HG02759 (cell line): ENCODE measurements around the gene APIP.
"Not testable (repeated sequence)": the region's sequence is repeated elsewhere in the genome, so short reads cannot be mapped to it uniquely, and the experiment has no call there.

Experiments
- ATAC-seq: cut with Tn5 transposase; IDR thresholded peaks from one replicate; pipeline ENCODE4 v1.9.1; 2021; ENCODE audit warnings: mild to moderate bottlenecking, moderate library complexity; ENCODE audit not compliant: unreplicated experiment

Gene APIP

DNA sequence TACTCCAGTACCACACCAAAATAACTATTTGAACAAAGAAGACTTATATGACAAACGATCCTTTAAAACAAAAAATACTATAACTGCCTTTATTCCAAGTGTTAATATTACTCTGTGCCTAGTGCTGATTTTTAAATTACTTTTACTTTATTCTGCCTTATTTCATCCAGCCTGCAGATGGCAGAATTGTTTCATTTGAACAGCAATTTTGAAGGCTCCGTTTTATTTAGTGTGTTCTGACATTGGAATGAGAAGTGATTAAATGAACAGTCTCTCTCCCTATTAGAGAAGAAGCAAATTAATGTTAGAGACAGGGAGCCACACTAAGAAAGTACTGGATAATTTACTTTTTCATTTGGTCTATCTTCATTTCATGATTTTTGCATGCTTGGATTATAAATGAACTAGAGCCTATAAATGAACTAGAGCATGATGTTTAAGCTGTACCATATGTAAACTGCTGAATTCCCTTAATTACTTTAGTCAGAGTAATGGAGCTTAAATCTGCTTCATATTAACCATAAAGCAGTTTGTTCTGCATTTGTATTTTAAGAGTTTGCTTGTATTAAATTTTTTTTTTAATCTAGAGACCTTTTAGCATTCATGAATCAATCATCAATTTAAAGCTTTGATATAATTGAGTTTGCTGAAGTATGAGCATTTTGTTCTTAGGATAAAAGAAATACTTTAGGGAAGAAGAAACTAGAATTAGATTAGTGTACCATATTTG lies 10.1 kb upstream of the APIP start:
- peak; percentile 40 for ATAC-seq

DNA sequence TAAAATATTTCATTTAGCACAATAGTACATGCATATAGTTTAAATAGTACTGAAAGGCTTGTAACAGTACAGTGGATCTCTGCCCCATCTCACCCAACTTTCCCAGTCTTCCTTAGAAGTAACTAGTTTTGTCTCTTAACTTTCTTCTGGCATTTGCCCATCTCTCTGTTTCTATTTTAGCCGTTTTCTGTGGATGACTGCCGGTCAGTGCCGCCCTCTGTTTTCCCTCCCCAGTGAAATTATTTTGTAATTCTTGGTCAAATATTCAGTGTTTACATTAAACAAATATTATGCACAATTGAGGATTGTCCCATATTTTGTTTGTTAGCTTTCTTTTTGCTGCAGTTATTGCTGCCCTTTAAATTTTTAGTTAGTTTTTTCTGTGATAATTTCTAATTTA lies 8.5 kb upstream of the APIP start:
- ATAC-seq = no peak

DNA sequence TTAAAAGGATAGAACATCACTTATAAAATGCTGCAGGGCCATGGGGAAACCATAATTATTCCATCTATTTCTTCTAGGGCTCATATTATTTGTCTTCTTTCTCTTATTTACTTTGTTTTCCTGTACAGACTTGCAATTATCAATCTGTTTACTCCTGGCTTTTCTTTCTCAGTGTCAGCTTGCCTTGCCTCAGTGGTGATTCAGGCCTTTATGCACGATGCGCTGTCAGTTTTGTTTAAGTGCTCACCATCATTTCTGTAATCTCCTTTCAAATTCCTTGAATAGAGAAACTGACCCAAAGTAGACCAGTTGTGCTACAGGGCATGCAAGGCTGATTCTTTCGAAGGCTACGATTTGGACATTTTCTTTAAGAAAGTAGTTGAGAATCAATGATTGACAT lies 5.0 kb upstream of the APIP start:
- ATAC-seq = no peak

DNA sequence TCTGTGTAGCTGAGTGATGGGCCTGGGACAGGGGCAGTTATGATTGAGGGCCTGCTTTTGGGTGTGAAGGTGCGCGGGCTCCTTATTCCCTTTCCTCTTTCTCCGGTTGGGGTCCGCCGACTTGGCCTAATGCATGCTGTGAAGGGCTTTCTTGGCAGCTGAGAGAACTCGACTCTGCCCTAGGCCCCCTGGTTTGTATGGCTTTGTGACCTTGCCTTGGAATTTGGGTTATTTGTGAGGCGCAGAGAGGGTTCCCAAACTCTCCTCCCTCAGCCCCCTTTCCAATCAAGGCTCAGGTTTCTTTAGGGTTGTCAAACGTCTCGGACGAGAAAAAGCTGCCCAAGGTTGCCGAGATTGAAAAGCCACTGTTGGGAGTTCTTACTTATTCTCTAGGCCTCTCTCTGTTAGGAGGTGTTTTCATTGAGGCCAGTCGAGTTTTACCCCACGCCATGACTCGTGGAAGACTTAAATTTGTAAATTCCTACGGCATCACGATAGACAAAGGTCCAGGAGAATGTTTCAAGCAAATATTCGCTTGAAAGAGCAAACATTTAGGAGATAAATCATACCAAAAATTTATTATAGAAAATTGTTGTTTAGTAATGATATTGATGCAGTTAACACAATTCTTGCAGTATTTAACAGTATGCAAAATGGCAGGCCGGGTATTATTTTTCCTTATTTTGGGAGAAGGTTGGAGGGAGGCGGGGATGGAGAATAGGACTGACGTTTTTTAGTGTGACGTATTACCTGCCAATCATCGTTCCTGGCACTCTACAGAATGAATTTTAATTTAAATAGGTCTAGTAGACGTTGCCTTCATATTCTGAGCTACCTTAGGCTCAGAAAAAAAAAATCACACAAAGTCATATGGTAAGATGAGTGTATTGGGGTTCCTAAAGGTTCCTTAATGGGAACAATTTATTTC lies 928 bp upstream of the APIP start:
- ATAC-seq = no peak

DNA sequence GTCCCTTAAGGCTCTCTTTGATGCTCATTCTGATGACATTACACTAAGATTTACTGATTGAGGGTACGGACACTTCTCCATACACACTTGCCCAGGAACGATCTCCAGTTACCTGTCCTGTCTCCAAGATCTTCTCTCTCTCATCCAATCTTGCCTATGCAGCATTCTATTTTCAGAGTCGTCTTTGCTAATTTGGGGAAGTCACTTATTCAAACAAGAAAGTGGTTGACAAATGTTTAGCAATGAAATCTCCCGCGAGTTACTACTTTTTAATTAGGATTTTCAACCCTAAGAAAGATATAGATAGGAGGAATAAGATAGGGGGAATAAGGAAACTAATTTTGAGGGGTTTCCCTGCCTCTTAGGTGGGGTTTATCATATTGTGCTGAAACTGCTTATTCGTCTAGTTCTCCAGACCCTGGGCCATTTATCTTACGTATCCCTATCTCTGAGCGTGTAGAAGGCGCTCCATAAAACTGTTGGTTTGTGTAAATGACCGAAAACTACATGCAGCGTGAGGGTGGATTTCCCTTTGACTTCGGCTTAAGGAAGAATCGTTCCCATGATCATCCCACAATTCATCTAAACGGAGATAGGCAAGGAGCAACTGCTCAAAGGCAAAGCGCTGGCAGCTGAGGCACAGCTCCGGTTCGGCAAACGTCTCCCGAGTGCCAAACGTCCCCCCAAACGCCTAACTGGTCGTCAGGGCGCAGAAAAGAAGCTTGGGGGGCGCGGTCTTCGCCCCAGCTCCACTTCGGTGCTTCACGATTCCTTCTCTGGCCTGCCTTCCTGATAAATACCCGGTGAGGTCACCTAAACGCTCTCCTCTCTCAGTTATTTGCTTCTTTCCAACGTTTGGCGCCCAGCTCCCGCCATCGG lies 804 bp downstream of the APIP start:
- peak; percentile 2 for ATAC-seq

DNA sequence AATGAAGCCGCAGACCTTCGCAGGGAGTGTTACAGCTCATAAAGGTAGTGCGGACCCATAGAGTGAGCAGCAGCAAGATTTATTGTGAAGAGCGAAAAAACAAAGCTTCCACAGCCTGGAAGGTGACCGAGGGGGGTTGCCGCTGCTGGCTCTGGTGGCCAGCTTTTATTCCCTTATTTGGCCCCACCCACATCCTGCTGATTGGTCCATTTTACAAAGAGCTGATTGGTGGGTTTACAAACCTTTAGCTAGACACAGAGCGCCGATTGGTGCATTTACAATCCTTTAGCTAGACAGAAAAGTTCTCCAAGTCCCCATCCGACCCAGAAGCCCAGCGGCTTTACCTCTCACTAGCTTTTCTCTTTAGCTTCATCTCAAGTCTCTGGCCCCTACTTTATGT lies 2.6 kb downstream of the APIP start:
- ATAC-seq = not testable (repeated sequence)

DNA sequence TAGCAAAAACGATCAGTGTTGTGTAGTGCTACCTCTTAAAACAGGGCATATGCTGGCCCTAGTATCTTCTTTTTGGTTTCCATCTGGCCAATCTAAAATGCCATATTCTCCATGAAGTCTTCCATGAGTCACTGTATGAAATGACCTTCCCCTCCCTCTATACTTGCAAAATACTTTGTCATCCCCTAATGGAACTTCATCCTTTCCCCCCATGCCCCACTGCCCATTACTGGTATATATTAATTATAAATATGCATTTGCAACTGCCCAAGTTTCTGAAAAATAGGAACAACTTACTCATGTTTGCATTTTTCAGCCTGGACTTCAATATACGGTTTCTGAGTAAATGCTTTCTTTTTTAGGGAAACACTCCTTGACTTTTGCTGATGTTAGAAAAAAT lies 4.5 kb downstream of the APIP start:
- ATAC-seq = no peak

DNA sequence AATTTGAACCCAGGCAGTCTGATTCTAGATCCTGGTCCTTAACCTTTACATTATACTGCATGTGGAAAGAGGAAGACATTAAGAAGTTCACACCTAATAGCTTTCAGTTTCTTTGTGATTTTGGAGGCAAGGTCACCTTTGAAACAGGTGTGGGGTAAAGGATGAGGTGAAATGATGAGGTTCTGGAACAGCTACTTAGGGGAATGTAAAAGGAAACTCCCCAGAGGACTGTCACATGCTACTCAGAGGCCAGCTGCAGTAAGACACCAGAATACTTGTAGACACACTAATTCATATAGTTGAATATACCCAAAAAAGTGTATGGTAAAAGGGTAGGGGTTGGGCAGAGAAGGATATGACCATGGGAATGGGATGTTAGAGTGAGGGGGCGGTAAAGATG lies 5.4 kb downstream of the APIP start:
- ATAC-seq = peak; percentile 59

DNA sequence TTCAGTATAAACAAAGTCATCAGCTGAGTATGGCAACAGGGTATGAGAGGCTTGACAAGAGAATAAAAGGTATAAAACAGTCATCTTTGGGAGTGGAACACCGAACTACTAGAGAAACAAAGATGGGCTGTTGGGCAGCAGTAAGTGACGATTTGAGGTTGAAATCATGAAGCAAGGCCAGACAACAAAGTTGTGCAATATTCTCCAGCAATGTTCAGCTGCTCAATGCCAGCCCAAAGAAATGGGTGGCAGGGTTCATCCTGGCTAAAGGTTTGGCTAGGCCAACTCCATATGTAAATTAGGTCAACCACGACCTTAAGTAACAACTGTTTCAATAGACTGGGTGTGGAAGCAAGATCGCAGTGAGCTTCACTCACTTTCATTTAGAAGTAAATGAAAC lies 6.2 kb downstream of the APIP start:
- no peak for ATAC-seq

DNA sequence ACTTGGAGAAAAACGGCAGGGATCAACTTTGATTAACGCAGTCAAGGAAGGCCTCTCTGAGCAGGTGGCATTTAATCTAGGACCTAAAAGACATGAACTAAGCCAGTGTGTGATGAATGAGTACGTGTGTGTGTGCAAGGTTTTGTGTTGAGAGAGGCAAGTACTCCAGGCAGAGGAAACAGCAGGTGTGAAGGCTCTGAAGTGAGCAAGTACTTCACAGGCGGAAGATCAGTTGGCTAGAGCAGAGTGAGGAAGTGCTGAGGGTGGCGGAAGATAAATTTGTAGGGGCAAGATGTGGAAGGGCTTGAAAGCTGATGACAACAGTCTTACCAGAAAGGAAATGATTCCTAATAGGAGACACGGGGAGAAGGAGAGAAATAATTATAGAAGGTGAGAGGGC lies 6.8 kb downstream of the APIP start:
- no peak for ATAC-seq

DNA sequence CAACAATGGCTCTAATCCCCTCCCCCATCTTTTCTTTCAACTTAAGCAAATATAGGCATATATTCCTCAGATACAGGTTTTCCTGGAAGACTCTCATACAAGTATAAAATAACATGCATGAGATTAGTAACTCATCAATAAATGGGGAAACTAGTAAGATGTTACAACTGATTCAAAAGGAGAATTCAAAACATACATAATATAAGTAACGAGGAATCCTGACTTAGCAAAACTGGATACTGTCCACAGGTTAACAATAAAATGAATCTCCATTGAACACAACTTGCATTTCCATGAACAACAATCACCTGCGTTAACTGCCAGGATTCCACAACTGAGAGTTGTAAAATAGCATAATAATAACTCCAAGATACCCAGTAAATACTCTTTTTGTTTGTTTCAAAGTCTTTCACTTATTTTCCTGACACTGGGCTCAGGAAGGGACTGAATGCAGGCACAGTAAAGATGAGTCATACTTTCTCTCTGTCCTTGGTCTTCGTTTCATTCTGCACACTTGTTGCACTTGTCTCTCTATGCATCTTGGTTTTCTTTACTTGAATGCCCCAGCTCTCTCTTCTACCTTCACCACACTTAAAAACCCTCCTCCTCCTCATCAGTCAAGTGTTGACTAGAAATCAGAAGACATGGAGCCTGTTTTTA lies 8.1 kb downstream of the APIP start:
- peak; percentile 62 for ATAC-seq

DNA sequence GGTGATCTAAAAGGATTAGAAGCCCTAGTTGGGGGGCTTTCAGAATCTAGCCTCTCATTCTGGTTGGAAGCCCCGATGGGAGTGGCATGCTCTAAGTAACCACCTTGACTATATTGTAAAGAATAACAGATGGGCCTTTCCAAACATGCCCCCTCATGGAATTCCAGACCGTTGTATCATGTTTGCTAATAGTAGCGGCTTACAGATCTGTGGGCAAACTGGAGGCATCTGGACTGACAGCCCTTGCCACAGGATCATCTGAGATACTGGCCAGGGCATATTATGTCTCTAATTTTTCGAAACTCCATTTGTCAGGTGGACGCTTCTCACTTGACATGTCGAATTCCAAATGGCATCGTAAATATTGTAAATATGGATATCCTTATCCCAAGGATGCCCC lies 10.5 kb downstream of the APIP start:
- no peak for ATAC-seq

DNA sequence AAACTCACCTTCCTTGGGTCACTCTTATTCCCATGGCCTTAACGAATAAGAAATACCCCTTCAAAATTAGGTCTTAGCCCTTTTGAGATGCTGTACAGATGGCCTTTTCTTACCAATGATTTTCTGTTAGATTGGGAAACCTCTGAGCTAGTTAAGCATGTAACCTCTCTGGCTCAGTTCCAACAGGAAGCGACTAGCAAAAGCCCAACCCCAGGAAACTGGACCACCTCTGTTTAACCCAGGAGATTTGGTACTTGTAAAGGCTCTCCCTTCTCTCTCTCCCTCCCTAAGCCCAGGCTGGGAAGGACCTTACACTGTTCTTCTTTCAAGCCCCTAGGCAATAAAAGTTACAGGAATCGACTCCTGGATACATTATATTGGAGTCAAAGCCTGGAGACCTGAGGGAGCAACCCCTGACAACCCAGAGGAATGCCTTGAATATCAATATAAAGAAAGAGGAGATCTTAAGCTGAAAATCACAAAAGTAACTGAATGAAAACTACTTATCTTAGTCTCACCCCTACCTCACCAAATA lies 11.7 kb downstream of the APIP start:
- ATAC-seq = no peak

DNA sequence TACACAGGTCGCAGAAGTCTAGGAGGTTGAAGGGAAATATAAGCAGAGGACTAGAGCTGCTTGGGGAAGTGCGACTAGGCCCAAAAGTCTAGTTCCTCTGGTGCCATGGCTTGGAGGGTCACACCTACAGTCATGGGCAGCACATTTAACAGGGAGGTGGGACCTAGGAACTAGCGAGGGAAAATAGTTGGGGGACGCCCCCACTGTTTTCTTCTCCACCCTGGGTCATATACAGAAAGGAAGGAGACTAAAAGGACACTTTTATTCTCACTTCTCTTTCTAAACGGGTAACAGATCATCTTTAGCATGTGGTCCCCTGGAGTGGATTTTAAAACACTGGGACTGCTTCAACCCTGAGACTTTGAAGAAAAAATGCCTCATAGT lies 16.6 kb downstream of the APIP start:
- ATAC-seq = no peak

DNA sequence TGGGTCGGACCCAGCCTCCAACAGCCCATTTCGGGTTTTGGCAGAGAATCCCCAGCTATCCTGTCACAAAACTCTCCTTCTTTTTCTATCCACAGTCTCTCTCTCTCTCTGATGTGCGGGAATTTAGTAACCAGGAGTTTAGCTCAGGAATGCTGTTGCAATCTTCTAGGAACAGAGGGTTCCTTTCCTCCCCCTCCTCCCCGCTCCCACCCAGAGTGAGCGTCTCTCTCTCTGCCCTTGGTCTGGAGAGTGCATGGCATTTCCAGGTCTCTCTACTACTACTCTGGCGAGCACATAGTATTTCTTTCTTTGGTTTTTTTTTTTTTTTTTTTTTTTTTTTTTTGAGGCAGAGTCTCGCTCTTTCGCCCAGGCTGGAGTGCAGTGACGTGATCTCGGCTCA lies 17.7 kb downstream of the APIP start:
- no peak for ATAC-seq

DNA sequence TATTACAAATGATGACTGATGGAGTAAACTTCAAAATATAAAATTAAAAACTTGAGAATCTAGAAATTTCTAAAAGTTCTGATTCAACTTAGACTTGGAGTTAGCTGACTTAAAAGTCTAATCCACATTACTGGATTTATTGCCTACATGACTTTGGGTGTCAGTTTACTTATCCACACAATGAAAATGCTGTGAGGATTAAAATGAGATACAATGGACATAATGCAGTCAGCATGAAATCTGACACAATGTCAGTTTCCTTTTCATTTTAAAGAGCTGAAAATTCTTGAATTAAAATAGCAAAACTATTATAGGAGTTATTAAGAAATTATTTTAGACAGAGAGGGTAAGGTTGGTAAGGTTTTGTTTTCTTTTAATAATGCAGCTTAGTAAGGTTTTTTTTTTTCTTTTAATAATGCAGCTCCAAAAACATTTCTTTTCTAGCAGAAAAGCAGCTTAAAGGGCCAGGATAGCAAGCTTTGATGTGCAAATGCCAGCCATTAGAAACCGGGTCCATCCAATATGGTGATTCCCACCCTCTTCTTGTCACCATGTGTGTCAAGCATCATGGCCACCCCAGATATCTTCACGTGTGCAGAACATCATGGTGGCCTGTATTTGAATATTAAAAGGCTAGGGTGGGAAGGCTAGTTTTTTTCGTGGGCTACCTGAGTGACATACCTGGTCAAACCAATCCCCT lies 18.9 kb downstream of the APIP start:
- no peak for ATAC-seq

DNA sequence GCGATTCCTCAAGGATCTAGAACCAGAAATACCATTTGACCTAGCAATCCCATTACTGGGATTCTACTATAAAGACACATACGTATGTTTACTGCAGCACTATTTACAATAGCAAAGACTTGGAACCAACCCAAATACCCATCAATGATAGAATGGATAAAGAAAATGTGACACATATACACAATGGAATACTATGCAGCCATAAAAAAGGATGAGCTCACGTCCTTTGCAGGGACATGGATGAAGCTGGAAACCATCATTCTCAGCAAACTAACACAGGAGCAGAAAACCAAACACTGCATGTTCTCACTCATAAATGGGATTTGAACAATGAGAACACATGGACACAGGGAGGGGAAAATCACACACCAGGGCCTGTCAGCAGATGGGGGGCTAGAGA lies 20.0 kb downstream of the APIP start:
- not testable (repeated sequence) for ATAC-seq

DNA sequence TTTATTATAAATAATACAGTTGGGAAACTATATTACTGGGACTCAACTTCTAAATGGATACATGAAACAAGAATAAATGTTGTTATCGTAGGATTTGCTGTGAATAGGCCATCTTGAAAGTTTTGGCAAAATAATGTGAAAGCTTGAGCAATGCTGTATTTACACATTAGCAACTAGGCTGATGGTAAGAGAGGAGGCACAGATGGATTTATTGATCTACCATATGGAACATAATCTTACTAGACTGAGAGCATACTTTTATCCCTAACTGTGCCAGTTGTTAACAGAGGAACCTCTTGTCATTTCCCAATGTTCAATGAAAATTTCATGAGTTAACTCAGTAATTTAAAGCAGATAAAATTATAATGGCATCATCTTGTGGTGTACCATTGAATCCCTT lies 22.8 kb downstream of the APIP start:
- no peak for ATAC-seq

DNA sequence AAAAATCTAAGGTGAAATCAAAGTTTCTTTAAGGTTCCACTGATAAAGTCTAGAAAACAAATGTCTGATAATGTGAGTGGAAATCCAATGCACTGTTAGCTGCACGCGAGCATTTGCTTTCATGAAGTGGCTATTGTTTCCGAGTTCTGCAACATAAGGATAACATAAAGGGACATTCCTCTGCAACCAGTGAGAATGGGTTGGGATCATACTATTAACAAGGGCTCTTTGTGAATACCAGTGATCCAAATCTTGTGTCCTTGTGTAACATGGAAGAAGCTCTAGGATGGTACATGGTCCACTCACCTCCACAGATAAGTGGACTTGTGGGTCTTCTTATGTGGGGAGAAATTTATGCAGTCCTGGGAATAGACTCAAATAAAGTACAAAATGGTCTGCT lies 24.6 kb downstream of the APIP start:
- ATAC-seq = no peak

DNA sequence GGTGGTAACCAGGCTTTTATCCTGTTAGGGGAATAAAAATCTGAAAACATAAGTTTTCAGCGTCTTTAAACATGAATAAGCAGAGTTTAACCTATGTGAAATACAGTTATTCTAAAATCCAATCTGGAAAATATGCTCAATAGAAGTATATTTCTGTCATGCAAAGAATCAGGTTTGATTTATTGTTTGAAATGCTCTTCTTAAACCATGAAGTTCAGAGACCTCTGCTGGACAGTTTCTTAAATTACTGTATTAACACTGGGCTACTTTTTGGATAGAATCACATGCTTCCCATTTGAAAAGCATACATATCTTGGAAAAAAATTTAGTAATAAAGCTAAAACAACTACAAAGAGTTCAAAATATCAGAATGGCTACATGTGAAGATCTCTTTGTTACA lies 25.4 kb downstream of the APIP start:
- ATAC-seq = no peak
